HUES64 (cell line): ENCODE measurements around the gene DGAT2.

Source experiments
- H3K27ac ChIP-seq: 2 replicates; pipeline ENCODE4 v1.7.0; 2013; ENCODE audit warnings: low read depth, low read length, inconsistent platforms
- H3K27me3 ChIP-seq: 2 replicates; pipeline ENCODE4 v1.6.1; 2013; ENCODE audit warnings: mild to moderate bottlenecking, low read length; ENCODE audit not compliant: insufficient read depth
- H3K36me3 ChIP-seq: 2 replicates; pipeline ENCODE4 v1.6.1; 2013; ENCODE audit warnings: mild to moderate bottlenecking, low read length; ENCODE audit not compliant: insufficient read depth
- H3K4me1 ChIP-seq: 2 replicates; pipeline ENCODE4 v1.6.1; 2013; ENCODE audit warnings: mild to moderate bottlenecking, low read length, moderate library complexity; ENCODE audit not compliant: insufficient read depth
- H3K4me3 ChIP-seq: 2 replicates; pipeline ENCODE4 v1.5.1; 2013; ENCODE audit warnings: mild to moderate bottlenecking, low read length, moderate library complexity
- H3K9ac ChIP-seq: 2 replicates; pipeline ENCODE4 v1.6.1; 2013; ENCODE audit warnings: mild to moderate bottlenecking, low read depth, low read length
- H3K9me3 ChIP-seq: 2 replicates; pipeline ENCODE4 v1.6.1; 2013; ENCODE audit warnings: low read depth, low read length; ENCODE audit not compliant: insufficient read depth
- WGBS: fragments of 150-250, 120-280 bp; methylation state at CpG from one replicate; pipeline ENCODE4 v1.1.7; 2013; ENCODE audit warnings: missing lambda C conversion rate; 5-methylcytosine and 5-hydroxymethylcytosine counted together

DGAT2 gene

DNA sequence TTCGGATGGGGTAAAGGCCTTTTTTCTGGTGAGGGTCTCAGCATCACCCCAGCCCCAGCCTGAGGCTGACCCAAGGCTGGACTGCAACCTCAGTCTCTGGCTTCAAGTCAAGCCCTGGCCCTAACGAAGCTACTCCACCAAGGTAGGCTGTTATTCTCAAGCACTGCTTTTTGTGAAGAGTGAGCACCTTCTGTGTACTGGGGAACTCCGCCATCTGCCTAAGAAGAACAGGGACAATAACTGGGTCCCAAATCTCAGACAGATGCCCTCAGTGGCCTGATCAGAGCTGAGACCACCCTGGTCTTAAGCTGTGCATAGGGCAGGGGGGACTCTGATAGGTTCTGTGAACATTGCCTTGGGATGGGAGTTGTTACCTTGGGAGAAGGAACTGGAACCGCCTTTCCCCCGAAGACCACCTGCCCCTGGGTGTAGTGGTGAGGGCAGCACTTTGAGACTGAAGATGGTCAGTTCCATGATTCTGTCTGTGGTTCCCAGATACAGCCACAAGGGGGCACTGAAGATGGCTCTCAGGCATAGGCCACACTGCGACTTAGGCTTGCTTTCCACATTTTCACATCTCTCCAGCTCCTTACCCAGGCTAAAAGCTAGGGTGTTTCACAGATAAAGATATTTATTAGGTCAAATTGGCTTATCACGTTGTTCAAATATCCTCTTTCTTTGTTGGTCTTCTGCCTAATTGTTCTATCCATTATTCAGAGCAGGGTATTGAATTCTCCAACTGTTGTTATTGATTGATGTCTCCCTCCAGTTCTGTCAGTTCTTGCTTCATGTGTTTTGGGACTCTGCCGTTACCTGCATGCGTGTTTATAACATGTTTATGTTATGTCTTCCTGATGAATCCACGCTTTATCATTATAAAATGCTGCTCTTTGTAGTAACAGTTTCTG lies 34.6 kb downstream of the DGAT2 start:
- 64% methylated on average over 10 of the region's 10 CpGs for WGBS
- Histone ChIP-seq H3K4me3 (no peak overlapping the region), H3K36me3 (no peaks in the 10 kb centered on the region), H3K9me3 (no peaks in the 10 kb centered on the region), H3K9ac (no peak overlapping the region), H3K27me3 (no peaks in the 10 kb centered on the region), H3K27ac (no peak overlapping the region), H3K4me1 (no peaks in the 10 kb centered on the region)

DNA sequence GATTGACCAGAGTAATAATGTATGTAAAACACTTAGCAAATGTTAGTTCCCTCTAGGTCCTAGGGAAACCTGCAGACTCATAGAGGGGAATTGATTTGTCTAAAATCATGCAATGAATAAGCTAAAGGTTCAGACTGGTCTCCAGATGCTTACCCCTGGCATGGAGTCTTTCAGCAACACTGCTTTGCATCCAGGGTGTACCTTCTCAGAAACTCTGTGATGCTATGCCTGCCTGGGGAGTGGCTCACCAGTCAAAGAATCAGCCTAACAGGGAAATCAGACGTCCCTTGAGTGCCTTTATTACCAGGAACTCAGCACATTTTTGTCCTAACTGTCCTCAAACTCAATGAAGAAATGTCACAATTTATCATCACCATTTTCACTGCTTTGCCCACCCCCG lies 40.5 kb downstream of the DGAT2 start:
- Histone ChIP-seq H3K36me3 (no peaks in the 10 kb centered on the region), H3K4me3 (no peak overlapping the region), H3K27ac (no peak overlapping the region), H3K4me1 (peaks cover 7% of the 10 kb centered on the region; the same call in 1 of the 2 replicates), H3K9ac (no peak overlapping the region), H3K27me3 (no peaks in the 10 kb centered on the region), H3K9me3 (no peaks in the 10 kb centered on the region)
- 73% methylated on average over 2 of the region's 2 CpGs for WGBS

DNA sequence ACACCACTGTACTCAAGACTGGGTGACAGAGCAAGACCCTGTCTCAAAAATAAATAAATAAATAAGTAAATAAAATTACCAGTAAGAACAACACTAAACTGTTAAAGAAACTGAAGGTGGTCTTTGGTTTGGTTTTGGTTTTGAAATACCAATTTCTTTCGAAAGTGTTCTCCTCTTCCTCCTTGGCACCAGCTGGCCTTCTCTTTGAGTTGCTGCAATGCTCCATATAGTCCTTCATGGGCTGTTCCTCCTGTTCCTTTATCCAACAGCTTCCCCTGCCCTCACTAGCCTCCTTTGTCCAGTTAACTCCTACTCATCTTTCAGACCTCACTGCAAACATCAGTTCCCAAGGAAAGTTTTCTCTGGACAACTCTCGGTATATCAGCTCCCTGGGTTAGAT lies 41.4 kb downstream of the DGAT2 start:
- Histone ChIP-seq H3K36me3 (no peaks in the 10 kb centered on the region), H3K4me1 (peaks cover 7% of the 10 kb centered on the region; the same call in 1 of the 2 replicates), H3K27ac (no peak overlapping the region), H3K9ac (no peak overlapping the region), H3K9me3 (no peaks in the 10 kb centered on the region), H3K4me3 (no peak overlapping the region), H3K27me3 (no peaks in the 10 kb centered on the region)
- WGBS: 93% methylated on average over 2 of the region's 2 CpGs

DNA sequence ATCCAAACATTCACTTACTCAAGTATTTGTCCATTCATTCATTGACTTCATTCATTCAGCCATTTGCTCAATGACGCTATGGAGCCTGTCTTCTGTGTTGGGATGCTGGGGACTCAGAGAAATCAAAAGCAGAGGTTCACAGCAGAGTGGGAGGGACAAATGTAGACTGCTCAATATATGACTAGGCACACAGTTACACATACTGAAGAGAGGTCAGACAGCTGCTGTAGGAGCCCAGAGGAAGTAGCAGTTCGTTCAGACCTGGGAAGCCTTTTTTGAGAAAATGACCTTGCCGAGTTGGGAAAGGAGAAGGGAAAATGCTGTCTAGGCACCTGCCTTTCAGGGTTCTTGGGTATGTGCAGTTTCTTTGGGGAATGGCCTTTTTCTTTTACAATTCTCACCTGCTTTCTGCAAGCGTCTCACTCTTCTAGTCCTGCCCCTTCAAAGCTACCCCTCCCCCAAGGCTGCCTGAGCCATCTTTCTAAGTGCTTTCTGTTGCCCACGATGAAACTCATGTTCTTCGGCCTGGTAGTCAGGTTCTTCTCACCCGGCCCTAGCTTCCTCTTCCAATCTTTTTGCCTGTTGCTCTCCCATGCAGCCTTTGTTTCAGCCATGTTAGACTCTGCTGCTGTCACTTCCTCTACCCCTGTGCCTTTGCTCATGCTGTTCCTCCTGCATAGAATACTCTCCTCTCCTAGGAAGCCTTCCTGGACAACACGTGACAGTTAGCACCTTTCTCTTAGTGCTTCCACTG lies 42.2 kb downstream of the DGAT2 start:
- H3K9ac ChIP-seq: no peak overlapping the region
- H3K27me3 ChIP-seq: no peaks in the 10 kb centered on the region
- H3K4me3 ChIP-seq: no peak overlapping the region
- H3K4me1 ChIP-seq: peaks cover 7% of the 10 kb centered on the region; the same call in 1 of the 2 replicates
- no peaks in the 10 kb centered on the region for H3K9me3 ChIP-seq
- H3K36me3 ChIP-seq: no peaks in the 10 kb centered on the region
- WGBS: 86% methylated on average over 7 of the region's 8 CpGs
- H3K27ac ChIP-seq: no peak overlapping the region

DNA sequence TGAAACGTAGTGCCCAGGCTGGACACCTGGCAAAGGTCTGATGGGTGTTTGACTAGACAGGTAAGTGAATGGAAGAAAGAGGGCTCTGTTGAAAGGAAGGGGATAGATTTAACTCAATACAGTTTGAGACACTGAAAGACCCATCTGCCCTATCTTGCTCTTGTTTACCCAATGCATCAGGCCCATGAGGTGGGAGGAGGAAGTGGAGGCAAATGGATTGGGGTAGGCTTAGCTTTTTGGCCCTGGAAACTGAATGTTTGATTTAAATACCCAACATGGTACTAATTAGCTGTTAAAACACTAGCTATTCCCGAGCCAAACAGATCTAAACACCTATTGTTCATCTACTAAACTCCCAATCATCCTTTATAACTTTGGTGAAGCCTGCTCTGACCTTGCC lies 42.9 kb downstream of the DGAT2 start:
- H3K36me3 ChIP-seq: no peaks in the 10 kb centered on the region
- WGBS: 89% methylated on average over 2 of the region's 2 CpGs
- no peak overlapping the region for H3K27ac ChIP-seq
- peaks cover 13% of the 10 kb centered on the region for H3K4me1 ChIP-seq
- H3K27me3 ChIP-seq: peaks cover 5% of the 10 kb centered on the region
- no peak overlapping the region for H3K9ac ChIP-seq
- H3K4me3 ChIP-seq: no peak overlapping the region
- H3K9me3 ChIP-seq: no peaks in the 10 kb centered on the region

DNA sequence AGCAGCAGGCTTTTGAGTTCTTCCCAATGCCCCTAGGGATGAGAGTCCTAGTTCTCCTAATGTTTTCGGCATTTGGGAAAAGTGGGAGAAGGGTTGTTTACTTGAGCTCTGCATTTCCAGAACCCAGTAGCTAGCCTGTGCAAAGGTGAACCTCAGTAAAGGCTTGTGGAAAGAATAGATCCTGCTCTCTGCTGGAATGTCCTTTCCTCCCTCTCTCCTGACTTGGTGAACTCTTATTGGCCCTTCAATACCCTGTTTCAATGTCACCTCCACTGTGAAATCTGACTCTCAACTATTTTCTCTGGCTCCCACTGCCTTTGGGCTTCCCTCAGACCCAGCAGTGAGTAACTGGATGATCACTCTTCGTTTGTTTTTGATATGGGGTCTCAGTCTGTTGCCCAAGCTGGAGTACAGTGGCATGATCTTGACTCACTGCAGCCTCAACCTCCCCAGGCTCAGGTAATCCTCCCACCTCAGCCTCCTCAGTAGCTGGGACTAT lies 44.0 kb downstream of the DGAT2 start:
- Histone ChIP-seq H3K4me1 (peaks cover 18% of the 10 kb centered on the region), H3K27ac (no peak overlapping the region), H3K27me3 (peaks cover 6% of the 10 kb centered on the region), H3K9ac (no peak overlapping the region), H3K4me3 (no peak overlapping the region), H3K9me3 (no peaks in the 10 kb centered on the region), H3K36me3 (no peaks in the 10 kb centered on the region)
- WGBS: 71% methylated on average over 2 of the region's 2 CpGs

DNA sequence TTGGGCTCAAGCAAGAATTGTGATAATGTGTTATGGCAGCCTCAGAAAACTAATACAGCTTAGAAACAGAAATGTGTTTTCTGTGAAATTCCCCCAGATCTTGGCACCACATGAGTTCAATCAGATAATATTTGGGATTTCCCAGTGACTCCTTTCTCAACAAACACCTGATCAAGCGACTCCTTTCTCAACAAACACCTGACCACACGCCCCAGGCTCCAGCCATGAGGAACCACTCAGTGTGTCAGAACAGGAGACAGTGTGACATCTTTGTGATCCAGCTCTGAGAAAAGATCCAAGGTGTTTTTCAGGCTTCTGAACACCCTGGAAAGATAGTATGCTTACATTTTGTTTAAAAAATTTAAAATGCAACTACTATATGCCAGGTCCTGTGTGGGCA lies 44.5 kb downstream of the DGAT2 start:
- Histone ChIP-seq H3K9me3 (no peaks in the 10 kb centered on the region), H3K4me3 (no peak overlapping the region), H3K9ac (no peak overlapping the region)

DNA sequence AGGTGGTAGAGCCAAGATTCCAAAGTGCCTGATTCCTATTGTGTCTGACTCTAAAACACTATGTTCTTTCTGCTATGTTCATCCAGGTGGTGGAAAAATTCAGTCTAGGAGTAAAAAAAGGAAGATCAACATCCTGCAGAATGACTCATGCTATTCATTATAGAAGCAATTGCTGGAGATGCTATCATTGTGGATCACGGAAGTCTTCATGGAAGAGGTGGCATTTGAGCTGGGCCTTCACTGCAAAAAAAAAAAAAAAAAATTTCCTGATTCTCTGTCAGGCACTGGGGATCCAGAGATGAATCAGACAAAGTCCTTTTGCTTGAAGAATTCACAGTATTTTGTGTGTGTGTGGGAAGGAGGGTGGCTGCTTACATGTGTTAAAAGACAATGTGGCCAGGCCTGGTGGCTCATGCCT lies 45.1 kb downstream of the DGAT2 start:
- H3K9me3 ChIP-seq: no peaks in the 10 kb centered on the region
- H3K9ac ChIP-seq: no peak overlapping the region
- H3K27me3 ChIP-seq: peaks cover 6% of the 10 kb centered on the region
- peaks cover 18% of the 10 kb centered on the region for H3K4me1 ChIP-seq
- H3K27ac ChIP-seq: no peak overlapping the region
- WGBS: 90% methylated on average over 1 of the region's 1 CpG
- H3K36me3 ChIP-seq: no peaks in the 10 kb centered on the region
- H3K4me3 ChIP-seq: peak overlapping the region; percentile 81; the same call in 1 of the 2 replicates

More for the DNA sequence above, 44.5 kb downstream of the DGAT2 start:
- peaks cover 18% of the 10 kb centered on the region for H3K4me1 ChIP-seq
- H3K27me3 ChIP-seq: peaks cover 6% of the 10 kb centered on the region
- H3K27ac ChIP-seq: no peak overlapping the region
- H3K36me3 ChIP-seq: no peaks in the 10 kb centered on the region
- 84% methylated on average over 2 of the region's 2 CpGs for WGBS

DNA sequence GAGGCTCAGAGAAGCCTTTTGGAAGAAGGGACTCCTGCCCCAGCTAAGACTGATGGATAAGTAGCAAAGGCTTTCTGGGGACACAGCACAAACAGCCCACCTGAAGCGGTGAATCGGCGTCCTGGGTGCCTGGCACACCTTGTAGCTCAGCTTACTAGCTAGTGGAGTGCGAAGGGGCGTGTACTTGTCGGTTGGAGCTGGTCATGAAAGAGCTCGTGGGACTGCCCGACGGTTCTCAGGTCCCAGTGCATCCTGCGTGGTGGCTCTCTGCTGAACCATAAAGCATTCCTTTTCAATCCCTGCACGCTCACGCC lies 45.7 kb downstream of the DGAT2 start:
- peak overlapping the region; percentile 46 for H3K9ac ChIP-seq
- H3K4me3 ChIP-seq: peak overlapping the region; percentile 81
- H3K27me3 ChIP-seq: peaks cover 6% of the 10 kb centered on the region
- no peaks in the 10 kb centered on the region for H3K36me3 ChIP-seq
- 2% methylated on average over 12 of the region's 12 CpGs for WGBS
- H3K9me3 ChIP-seq: no peaks in the 10 kb centered on the region
- H3K27ac ChIP-seq: no peak overlapping the region
- H3K4me1 ChIP-seq: peaks cover 18% of the 10 kb centered on the region

DNA sequence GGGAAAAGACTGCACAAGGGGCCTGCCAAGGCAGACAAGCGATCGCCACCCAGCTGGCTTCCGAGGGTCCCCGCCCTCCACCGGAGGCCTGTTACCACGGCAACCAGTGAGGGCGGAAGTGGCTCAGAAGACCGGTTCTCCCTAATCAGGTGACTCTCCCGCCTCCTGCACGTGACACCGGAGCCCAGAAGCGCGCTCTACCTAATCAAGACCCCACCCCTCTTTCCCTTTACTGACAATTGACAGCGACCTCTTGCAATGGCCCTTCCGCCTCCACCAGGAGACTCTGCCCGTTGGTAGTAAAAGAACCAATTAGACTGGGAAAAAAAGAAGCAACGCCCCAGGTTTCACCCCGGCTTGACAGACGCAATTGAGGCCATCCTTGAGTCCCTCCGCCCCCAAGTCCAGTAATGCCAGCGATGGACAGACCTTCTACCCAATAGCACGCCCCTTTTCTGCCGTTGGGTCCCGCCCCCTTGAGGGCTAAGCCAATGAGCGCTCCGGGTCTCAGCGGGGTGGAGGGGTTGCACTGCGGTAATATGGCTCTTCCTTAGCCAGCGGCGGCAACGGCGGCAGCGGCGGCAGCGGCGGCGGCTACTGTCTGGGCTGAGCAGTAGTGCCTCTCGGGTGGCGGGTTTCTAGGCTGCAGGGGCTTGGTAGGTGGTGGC lies 46.2 kb downstream of the DGAT2 start, which contains the start of gene UVRAG:
Gene UVRAG (plus strand): TSS at position 534 of the 668 bp plus-strand sequence. CDS start 198 bp downstream, outside the sequence.
- H3K27me3 ChIP-seq: peaks cover 6% of the 10 kb centered on the region
- peaks cover 18% of the 10 kb centered on the region for H3K4me1 ChIP-seq
- peak within 1 kb of the TSS; percentile 73 for H3K9ac ChIP-seq
- H3K9me3 ChIP-seq: no peaks in the 10 kb centered on the region
- peak within 1 kb of the TSS; percentile 46; the same call in 1 of the 2 replicates for H3K27ac ChIP-seq
- H3K4me3 ChIP-seq: peak within 1 kb of the TSS; percentile 81
- WGBS: under 1% methylated on average over 39 of the region's 39 CpGs
- no peaks in the 10 kb centered on the region for H3K36me3 ChIP-seq
